SU-DHL-6 (cell line): Measurements from ENCODE around the gene TDRD1.

ENCODE experiments used
- H2AFZ ChIP-seq: fragments of 200-600 bp; sonication (generic); 2 replicates; pipeline ENCODE4 v1.6.1; 2014; ENCODE audit warnings: low read depth, mild to moderate bottlenecking, moderate library complexity, mixed read lengths, antibody characterized with exemption, low read length; ENCODE audit not compliant: severe bottlenecking
- H3F3A ChIP-seq: fragments of 200-600 bp; shearing (Covaris generic); 2 replicates; pipeline ENCODE4 v1.6.0; 2016; ENCODE audit warnings: antibody characterized with exemption, mild to moderate bottlenecking; ENCODE audit not compliant: insufficient read depth
- H3K27ac ChIP-seq: fragments of 200-600 bp; sonication (generic); 2 replicates; pipeline ENCODE4 v1.5.1; 2016; ENCODE audit warnings: low read depth, mild to moderate bottlenecking, low read length, moderate library complexity, mixed read lengths
- H3K27me3 ChIP-seq: fragments of 200-600 bp; sonication (generic), shearing (Covaris generic); 2 replicates; pipeline ENCODE4 v1.6.0; 2014; ENCODE audit warnings: mild to moderate bottlenecking, low read length
- H3K36me3 ChIP-seq: fragments of 200-600 bp; sonication (generic); 2 replicates; pipeline ENCODE4 v1.6.1; 2014; ENCODE audit warnings: mild to moderate bottlenecking, low read length, mixed read lengths
- H3K4me2 ChIP-seq: fragments of 300-600, 200-600 bp; shearing (Covaris generic), sonication (generic); 2 replicates; pipeline ENCODE4 v1.6.0; 2014; ENCODE audit warnings: low read length, low read depth, mild to moderate bottlenecking; ENCODE audit not compliant: poor library complexity, severe bottlenecking
- H3K4me3 ChIP-seq: fragments of 200-600 bp; sonication (generic); 2 replicates; pipeline ENCODE4 v1.5.1; 2014; ENCODE audit warnings: antibody characterized with exemption, low read length, mild to moderate bottlenecking, mixed read lengths; ENCODE audit not compliant: insufficient read depth, poor library complexity, severe bottlenecking
- H3K79me2 ChIP-seq: fragments of 200-600 bp; sonication (generic); 2 replicates; pipeline ENCODE4 v1.6.1; 2014; ENCODE audit warnings: mild to moderate bottlenecking, low read length, moderate library complexity; ENCODE audit not compliant: insufficient read depth
- H3K9ac ChIP-seq: fragments of 200-600 bp; sonication (generic); 2 replicates; pipeline ENCODE4 v1.7.0; 2014; ENCODE audit warnings: mild to moderate bottlenecking, low read length
- H3K9me2 ChIP-seq: fragments of 200-600 bp; sonication (generic); replicated peaks from 2 replicates; pipeline ENCODE4 v1.6.1; 2014; ENCODE audit warnings: low read length; ENCODE audit not compliant: insufficient read depth
- H3K9me3 ChIP-seq: fragments of 200-600 bp; sonication (generic); 2 replicates; pipeline ENCODE4 v1.6.1; 2014; ENCODE audit warnings: low read length, mixed read lengths; ENCODE audit not compliant: insufficient read depth
- H4K20me1 ChIP-seq: fragments of 200-600 bp; sonication (generic); 2 replicates; pipeline ENCODE4 v1.6.1; 2014; ENCODE audit warnings: low read depth, mild to moderate bottlenecking, antibody characterized with exemption, low read length, moderate library complexity, mixed read lengths
- EZH2phosphoT487 ChIP-seq: fragments of 200-600 bp; sonication (generic), shearing (Covaris generic); conservative IDR thresholded peaks from 2 replicates; pipeline ENCODE4 v1.6.1; 2018; ENCODE audit warnings: mild to moderate bottlenecking, antibody characterized with exemption, low read length, moderate library complexity, mixed read lengths
- TF ChIP-seq, protein P1 (sequence below): fragments of 200-600 bp; sonication (generic); IDR thresholded peaks from one replicate; pipeline ENCODE4 v1.5.1; 2017; ENCODE audit warnings: antibody characterized with exemption, mild to moderate bottlenecking, low read length, moderate library complexity; ENCODE audit not compliant: insufficient read depth, poor library complexity, severe bottlenecking

Gene TDRD1

GRCh38 chr10:114220281-114220680, 41.1 kb downstream of the TDRD1 start:
- no peaks in the 10 kb centered on the region for H3F3A ChIP-seq
- no peak overlapping the region for H2AFZ ChIP-seq
- no peaks in the 10 kb centered on the region for H3K9me3 ChIP-seq
- H3K4me3 ChIP-seq: no peak overlapping the region
- TF ChIP-seq, protein P1, sequence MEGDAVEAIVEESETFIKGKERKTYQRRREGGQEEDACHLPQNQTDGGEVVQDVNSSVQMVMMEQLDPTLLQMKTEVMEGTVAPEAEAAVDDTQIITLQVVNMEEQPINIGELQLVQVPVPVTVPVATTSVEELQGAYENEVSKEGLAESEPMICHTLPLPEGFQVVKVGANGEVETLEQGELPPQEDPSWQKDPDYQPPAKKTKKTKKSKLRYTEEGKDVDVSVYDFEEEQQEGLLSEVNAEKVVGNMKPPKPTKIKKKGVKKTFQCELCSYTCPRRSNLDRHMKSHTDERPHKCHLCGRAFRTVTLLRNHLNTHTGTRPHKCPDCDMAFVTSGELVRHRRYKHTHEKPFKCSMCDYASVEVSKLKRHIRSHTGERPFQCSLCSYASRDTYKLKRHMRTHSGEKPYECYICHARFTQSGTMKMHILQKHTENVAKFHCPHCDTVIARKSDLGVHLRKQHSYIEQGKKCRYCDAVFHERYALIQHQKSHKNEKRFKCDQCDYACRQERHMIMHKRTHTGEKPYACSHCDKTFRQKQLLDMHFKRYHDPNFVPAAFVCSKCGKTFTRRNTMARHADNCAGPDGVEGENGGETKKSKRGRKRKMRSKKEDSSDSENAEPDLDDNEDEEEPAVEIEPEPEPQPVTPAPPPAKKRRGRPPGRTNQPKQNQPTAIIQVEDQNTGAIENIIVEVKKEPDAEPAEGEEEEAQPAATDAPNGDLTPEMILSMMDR: no peak
- no peak for TF ChIP-seq EZH2phosphoT487
- no peak overlapping the region for H3K9ac ChIP-seq
- no peaks in the 10 kb centered on the region for H3K36me3 ChIP-seq
- no peaks in the 10 kb centered on the region for H3K27me3 ChIP-seq
- no peaks in the 10 kb centered on the region for H3K9me2 ChIP-seq
- no peak overlapping the region for H3K4me2 ChIP-seq
- no peak overlapping the region for H3K27ac ChIP-seq
- H4K20me1 ChIP-seq: no peaks in the 10 kb centered on the region
- H3K79me2 ChIP-seq: no peaks in the 10 kb centered on the region

- H3K79me2 ChIP-seq: no peaks in the 10 kb centered on the region
- no peaks in the 10 kb centered on the region for H3K9me2 ChIP-seq
- TF ChIP-seq, protein P1: no peak
- no peak for TF ChIP-seq EZH2phosphoT487
- no peaks in the 10 kb centered on the region for H3K27me3 ChIP-seq
- no peak overlapping the region for H3K27ac ChIP-seq
- no peaks in the 10 kb centered on the region for H3F3A ChIP-seq
- no peak overlapping the region for H3K9ac ChIP-seq
- H3K9me3 ChIP-seq: no peaks in the 10 kb centered on the region
- H2AFZ ChIP-seq: no peak overlapping the region
- no peak overlapping the region for H3K4me3 ChIP-seq
- no peaks in the 10 kb centered on the region for H3K36me3 ChIP-seq
- no peaks in the 10 kb centered on the region for H4K20me1 ChIP-seq
- H3K4me2 ChIP-seq: no peak overlapping the region
Observed at GRCh38 chr10:114221235-114221634, 42.1 kb downstream of the TDRD1 start.

GRCh38 chr10:114223066-114223465, 43.9 kb downstream of the TDRD1 start:
- no peak overlapping the region for H3K9ac ChIP-seq
- no peak overlapping the region for H2AFZ ChIP-seq
- H4K20me1 ChIP-seq: no peaks in the 10 kb centered on the region
- no peak overlapping the region for H3K4me3 ChIP-seq
- no peaks in the 10 kb centered on the region for H3K79me2 ChIP-seq
- no peaks in the 10 kb centered on the region for H3K9me3 ChIP-seq
- H3K27ac ChIP-seq: no peak overlapping the region
- H3K27me3 ChIP-seq: no peaks in the 10 kb centered on the region
- no peaks in the 10 kb centered on the region for H3K36me3 ChIP-seq
- no peaks in the 10 kb centered on the region for H3K9me2 ChIP-seq
- TF ChIP-seq, protein P1: no peak
- TF ChIP-seq EZH2phosphoT487: no peak
- H3K4me2 ChIP-seq: no peak overlapping the region
- H3F3A ChIP-seq: no peaks in the 10 kb centered on the region
